Ascending aorta (tissue), 2 donors: ENCODE data around the gene SLC9A9. TPM values are rescaled to one million over a fixed set of nuclear protein-coding genes. Genes with fewer than 3 reads are reported as not detected.

Source experiments
- DNase-seq, 2 donors: peaks; one replicate each; pipeline ENCODE4 v3.0.0-alpha.2; 2019; ENCODE audit warnings: low spot score in 2 of 2
- H3K27ac ChIP-seq, 2 donors: fragments of 200-600 bp; sonication (generic); one replicate each; pipeline ENCODE4 v1.5.1; 2016 to 2017; ENCODE audit warnings: mild to moderate bottlenecking in 1 of 2
- H3K27me3 ChIP-seq: fragments of 200-600 bp; sonication (generic); one replicate; pipeline ENCODE4 v1.5.1; 2017
- H3K36me3 ChIP-seq, 2 donors: fragments of 200-600 bp; sonication (generic); one replicate each; pipeline ENCODE4 v1.5.1; 2016
- H3K4me1 ChIP-seq, 2 donors: fragments of 200-600 bp; sonication (generic); one replicate each; pipeline ENCODE4 v1.5.1; 2016 to 2017; ENCODE audit warnings: mild to moderate bottlenecking in 1 of 2
- H3K4me3 ChIP-seq, 2 donors: fragments of 200-600 bp; sonication (generic); one replicate each; pipeline ENCODE4 v1.5.1; 2016 to 2017; ENCODE audit warnings: mild to moderate bottlenecking in 1 of 2
- H3K9me3 ChIP-seq, 2 donors: fragments of 200-600 bp; sonication (generic); one replicate each; pipeline ENCODE4 v1.5.1; 2016
- CTCF ChIP-seq, 3 experiments: fragments of 200-600 bp in 2 of 3; fragments of 450-650 bp in 1 of 3; sonication (generic) in 2 of 3; IDR thresholded peaks; one replicate each; pipeline ENCODE4 v1.5.1; 2016 to 2019; ENCODE audit warnings: antibody characterized with exemption in 3 of 3, mild to moderate bottlenecking in 1 of 3, moderate library complexity in 1 of 3
- intact Hi-C: fragments of 100-400 bp; cut with DNase I; formaldehyde crosslinking; loops from one replicate; pipeline ENCODE4 v1.15.1; 2023
- total RNA-seq: library from RNA; depleted of rRNA; stranded (reverse); fragments of >200 nt; gene quantifications from one replicate; pipeline ENCODE4 v1.1.0, GENCODE V29; 2016

SLC9A9 gene
- total RNA-seq, 1 donor from 2014 or later, result 63.4 TPM

- TF ChIP-seq CTCF (IDR thresholded peaks at IDR 0.05), result no peak
- Histone ChIP-seq H3K9me3 (no peaks in the 10 kb centered on the region), H3K4me1 (no peaks in the 10 kb centered on the region), H3K36me3 (no peaks in the 10 kb centered on the region), H3K27ac (no peak overlapping the region), H3K27me3 (no peaks in the 10 kb centered on the region), H3K4me3 (no peak overlapping the region)
- DNase-seq, result no peak
- intact Hi-C loops, result no loop called here
Measured at GRCh38 chr3:143328451-143328850, 519.8 kb downstream of the SLC9A9 start.

GRCh38 chr3:143326983-143327778 lies 521.1 kb downstream of the SLC9A9 start:
- no peak for TF ChIP-seq CTCF (IDR thresholded peaks at IDR 0.05)
- intact Hi-C loops, result no loop called here
- DNase-seq, result no peak
- no peaks in the 10 kb centered on the region for H3K27me3 ChIP-seq
- H3K4me1 ChIP-seq, result no peaks in the 10 kb centered on the region
- H3K9me3 ChIP-seq, result no peaks in the 10 kb centered on the region
- H3K4me3 ChIP-seq, result no peak overlapping the region
- H3K27ac ChIP-seq, result no peak overlapping the region
- H3K36me3 ChIP-seq, result no peaks in the 10 kb centered on the region

- H3K36me3 ChIP-seq, result no peaks in the 10 kb centered on the region
- H3K27me3 ChIP-seq, result no peaks in the 10 kb centered on the region
- H3K4me1 ChIP-seq, result no peaks in the 10 kb centered on the region
- H3K4me3 ChIP-seq, result no peak overlapping the region
- intact Hi-C loops, result no loop called here
- DNase-seq, result no peak
- no peak overlapping the region for H3K27ac ChIP-seq
- no peaks in the 10 kb centered on the region for H3K9me3 ChIP-seq
- TF ChIP-seq CTCF (IDR thresholded peaks at IDR 0.05), result no peak
Measured at GRCh38 chr3:143321058-143321769, 527.1 kb downstream of the SLC9A9 start.

- DNase-seq, result no peak
- Histone ChIP-seq H3K4me3 (no peak overlapping the region), H3K9me3 (no peaks in the 10 kb centered on the region), H3K4me1 (no peaks in the 10 kb centered on the region), H3K36me3 (no peaks in the 10 kb centered on the region), H3K27me3 (no peaks in the 10 kb centered on the region), H3K27ac (no peak overlapping the region)
- intact Hi-C loops, result no loop called here
- TF ChIP-seq CTCF (IDR thresholded peaks at IDR 0.05), result no peak
Measured at GRCh38 chr3:143315766-143316165, 532.5 kb downstream of the SLC9A9 start.

- no peak overlapping the region for H3K27ac ChIP-seq
- peaks cover 0 to 2% of the 10 kb centered on the region in 2 donors for H3K4me1 ChIP-seq
- TF ChIP-seq CTCF (IDR thresholded peaks at IDR 0.05), result no peak
- no peaks in the 10 kb centered on the region for H3K36me3 ChIP-seq
- H3K4me3 ChIP-seq, result no peak overlapping the region
- intact Hi-C loops, result no loop called here
- no peaks in the 10 kb centered on the region for H3K9me3 ChIP-seq
- no peak for DNase-seq
- H3K27me3 ChIP-seq, result no peaks in the 10 kb centered on the region
Measured at GRCh38 chr3:143314251-143315093, 533.8 kb downstream of the SLC9A9 start.
